GM18870 (cell line): ENCODE measurements around the gene CDON.

Experiments used
- ATAC-seq: cut with Tn5 transposase; IDR thresholded peaks from one replicate; pipeline ENCODE4 v1.9.1; 2021; ENCODE audit warnings: moderate library complexity; ENCODE audit not compliant: unreplicated experiment

The CDON gene

DNA sequence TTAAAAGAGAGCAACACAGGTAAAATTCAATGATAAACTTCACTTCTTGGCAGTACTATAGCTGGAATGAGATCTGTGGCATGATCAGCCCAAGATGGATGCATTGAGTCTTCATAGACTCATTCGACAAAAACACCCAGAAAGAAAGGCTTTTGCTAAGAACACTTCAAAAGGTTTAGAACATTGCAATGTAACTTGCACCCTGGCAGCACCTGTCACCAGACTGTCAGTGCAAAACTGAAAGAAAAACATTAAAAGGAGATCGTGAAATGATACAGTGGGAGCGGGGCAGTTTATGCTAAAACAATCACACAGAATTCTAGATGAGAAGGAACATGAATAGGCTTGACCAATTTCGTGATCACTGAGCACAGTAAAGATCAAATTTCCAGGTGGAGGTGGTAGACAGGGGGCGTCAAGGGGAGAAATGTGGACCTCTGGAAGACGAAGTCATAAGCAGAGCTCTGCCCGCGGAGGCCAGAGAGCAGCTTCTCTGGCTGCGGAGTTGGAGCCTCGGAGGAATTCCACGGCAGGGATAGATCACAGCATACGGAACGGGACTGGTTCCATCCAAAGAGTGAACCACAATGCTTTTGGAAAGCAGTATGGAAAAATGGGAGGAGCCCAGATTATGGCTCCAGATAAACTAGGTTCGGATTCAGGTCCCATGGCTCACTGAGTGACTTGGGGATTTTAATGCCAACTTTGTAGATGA is 104.9 kb downstream of the CDON start:
- ATAC-seq: no peak

GRCh38 chr11:125956391-125957134 is 106.1 kb downstream of the CDON start:
- ATAC-seq: no peak

- no peak for ATAC-seq
These were observed 106.8 kb downstream of the CDON start for GRCh38 chr11:125955856-125956255.

DNA sequence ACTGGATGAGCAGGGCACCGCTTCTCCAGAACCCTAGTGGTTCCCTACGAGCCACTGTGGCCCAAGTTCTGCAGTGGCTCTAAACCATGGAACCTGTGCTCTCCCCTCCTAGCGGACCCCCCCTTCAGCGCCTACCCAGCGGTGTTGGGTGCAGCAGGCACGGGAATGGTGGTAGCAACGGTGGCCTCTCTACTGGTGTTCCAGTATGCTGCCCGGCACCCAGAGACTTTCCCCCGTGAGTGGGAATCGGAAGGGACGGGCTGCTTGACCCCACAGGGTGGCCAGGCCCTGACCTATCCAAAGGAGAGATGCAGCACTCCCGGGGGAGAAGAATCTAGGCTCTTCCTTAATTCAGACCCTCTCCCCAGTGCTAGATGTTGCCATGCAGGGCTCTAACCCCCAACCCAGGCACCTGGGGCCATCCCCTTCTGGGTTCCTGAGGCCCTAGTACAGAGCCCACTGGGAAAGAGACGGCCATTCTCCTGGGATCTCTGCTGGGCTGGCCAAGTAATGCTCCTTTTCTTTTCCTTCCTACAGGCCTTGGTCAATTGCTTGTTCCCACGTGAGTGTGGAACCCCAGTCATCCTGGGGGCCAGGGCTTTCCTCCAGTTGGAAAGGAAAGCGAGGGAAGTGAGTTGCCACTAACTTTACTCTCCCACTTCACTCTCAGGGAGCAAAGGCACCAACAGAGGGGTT is 107.6 kb downstream of the CDON start:
- ATAC-seq: no peak

DNA sequence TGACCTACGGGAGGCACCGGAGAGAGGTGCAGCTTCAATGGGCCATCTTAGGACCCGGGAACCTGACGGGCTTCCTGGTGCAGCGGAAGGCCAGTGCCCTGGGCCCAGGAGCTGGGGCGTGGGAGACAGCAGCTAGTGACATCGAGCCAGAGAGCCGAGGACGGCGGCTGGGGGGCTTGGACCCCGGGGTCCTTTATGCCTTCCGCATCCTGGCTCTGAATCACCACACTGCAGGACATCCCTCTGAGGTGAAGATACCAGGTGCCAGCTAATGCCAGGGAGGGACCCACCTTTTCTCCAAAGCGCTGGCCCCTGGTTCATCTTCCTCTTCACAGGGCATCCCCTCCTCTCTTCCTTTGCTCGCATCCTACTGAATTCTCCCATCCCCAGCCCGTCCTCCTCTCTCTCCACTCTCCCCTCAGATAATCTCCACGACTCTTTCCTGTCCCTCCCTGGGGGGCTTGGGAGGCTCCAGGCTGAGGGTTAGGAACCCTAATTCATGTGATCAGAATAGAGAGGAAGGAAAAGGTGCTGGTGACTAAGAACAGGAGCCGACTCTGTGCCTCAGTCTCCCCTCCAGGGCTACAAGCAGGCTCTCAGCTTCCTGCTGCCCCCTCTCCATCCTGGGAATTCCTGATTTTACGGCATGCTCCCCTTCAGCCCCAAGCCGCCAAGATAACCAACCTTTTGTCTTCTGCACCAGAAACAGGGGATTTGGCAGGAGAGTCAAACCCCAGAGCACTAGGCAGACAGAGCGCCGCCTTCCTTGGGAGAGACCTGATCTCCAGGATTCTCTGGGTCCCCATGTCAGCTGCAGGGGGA is 108.3 kb downstream of the CDON start:
- no peak for ATAC-seq

DNA sequence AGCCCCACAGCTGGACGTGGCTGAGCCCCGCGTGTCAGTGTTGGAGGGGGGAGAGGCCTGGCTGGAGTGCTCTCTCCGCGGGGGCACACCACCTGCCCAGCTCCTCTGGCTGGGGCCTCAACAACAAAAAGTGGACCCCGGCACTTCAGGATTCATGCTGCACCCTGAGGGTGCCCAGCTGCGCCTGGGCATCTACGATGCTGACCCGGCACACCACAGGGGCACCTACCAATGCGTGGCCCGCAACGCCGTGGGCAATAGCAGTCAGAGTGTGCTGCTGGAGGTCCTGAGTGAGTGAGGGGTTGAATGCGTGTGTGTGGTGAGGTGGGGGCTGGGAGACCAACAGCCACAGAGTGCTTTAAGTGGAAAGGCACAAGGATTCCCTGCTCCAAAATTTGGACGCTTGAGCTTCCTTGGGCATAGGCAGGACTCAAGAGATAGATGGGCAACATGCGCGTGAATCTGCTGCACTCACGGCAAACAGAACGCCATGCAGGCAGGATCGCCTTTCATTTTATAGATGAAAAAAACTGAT is 109.2 kb downstream of the CDON start:
- no peak for ATAC-seq

- no peak for ATAC-seq
These were observed 109.7 kb downstream of the CDON start for GRCh38 chr11:125952973-125953372.

DNA sequence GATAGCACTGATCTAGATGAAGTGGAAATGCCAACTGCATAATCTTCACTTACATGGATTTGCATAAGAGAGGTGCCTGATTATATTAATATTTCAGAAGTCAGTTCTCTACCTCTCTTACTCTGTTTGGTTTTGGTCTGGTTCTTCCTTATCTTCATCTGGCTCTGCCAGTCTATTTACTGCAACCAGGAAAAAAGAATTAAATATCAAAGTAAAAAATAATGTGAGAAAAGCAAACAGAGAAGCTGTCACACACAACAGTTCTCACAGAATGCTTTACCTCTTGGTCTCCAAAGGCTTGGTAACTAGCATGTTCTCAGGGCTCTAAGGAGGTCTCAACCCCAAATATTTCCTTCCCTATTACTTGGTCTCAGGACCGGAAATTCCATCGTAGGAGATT is 110.1 kb downstream of the CDON start:
- no peak for ATAC-seq

DNA sequence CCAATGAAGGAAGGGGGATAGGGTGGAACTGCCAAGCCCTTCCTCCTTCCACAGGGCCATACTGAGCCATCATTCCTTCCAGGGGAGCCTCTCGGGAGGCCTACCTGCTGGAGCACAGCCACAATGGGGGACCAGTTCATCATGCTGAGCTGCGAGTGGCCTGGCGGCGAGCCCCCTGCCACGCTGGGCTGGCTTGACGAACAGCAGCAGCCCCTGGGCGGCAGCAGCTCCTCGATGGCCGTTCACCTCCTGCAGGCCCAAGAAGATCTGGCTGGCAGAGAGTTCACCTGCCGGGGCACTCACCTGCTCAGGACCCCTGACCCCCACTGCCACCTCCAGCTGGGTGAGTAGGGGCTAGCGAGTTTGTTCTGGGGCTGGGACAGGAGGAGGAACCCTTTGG is 110.9 kb downstream of the CDON start:
- no peak for ATAC-seq

DNA sequence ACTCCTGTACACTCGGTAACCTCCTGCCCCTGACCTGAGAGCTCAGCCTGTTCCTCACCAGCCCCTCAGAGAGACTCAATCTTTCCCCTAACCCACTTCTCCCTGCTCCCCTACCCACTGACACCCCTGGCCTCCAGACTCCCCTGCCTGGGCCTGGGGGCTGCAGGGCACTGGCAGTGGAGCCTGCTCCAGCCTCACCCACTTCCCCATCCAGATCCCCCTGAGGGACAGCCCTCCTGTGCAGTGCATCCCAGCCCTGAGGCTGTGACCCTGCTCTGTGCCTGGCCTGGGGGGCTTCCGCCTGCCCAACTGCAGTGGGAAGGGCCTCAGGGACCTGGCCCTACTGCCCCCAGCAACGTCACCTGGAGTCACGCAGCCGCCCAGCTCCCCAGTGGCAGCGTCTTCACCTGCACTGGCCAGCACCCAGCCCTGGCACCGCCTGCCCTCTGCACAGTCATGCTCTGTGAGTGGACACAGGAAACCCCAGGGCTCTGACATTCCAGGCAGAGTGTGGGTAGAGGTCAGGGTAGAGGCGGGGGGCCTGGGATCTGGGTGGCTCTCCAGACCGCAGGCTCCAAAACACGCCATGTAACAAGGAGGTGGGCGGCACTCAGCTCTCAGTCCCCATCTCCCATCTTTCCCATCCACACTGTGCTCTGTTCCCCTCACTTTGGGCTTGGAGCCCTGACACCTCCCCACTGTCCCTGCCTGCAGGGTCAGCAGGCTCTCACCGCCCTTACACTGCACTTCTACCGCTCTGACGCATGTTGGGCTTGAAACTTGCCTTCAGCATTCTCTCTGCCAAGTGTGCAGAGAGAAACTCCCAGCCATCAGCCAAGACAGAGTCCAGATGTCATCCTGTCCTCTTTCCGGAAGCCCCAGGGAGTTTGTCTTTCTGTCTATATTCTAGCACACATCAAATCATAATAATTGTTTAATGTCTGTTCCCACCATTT is 111.7 kb downstream of the CDON start:
- ATAC-seq: no peak

DNA sequence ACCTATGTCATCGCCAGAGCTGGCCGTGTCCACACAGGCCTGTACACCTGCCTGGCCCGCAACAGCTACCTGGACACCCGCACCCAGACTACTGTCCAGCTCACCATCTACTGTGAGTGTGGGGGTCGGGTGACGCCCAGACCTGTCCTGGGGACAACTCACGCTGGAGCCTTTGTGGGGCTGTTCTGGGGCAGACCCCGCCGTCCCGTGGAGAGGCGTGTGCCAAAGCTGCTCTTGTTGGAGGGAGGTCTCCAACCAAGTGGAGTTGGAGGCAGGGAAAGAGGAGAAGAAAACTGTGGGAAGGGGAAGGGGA is 112.5 kb downstream of the CDON start:
- ATAC-seq: no peak

GRCh38 chr11:125949271-125950177 is 113.1 kb downstream of the CDON start:
- ATAC-seq: no peak

DNA sequence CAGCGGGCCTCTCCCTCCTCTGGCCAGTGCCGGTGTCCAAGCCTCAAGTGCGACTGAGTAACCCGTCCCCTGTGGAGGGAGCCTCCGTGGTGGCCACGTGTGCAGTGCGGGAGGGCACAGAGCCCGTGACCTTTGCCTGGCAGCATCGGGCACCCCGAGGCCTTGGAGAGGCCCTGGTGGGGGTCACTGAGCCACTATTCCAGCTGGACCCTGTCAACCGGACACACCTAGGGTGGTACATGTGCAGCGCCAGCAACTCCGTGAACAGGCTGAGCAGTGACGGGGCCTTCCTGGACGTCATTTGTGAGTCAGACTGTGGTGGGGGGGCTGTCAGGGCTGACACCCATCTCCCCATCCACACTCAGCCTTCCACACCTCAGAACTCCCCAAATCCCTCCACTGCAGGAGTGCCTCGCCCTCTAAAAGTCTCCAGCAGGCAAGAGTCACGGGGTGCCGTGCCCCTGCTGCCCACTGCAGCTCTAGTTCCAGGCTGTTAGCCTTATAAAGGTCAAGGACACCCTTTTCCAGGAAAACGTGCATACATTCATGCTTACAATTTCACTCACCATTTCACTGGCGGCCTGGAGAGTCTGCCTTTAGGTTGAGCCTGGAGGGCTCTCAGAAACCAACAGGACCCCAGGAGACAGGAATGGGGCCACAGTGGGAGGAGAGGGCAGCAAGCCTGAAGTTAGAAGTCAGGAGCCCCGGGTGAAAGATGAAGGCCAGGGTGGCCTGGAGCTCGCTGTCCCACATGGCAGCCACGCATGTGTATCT is 114.2 kb downstream of the CDON start:
- ATAC-seq: no peak

DNA sequence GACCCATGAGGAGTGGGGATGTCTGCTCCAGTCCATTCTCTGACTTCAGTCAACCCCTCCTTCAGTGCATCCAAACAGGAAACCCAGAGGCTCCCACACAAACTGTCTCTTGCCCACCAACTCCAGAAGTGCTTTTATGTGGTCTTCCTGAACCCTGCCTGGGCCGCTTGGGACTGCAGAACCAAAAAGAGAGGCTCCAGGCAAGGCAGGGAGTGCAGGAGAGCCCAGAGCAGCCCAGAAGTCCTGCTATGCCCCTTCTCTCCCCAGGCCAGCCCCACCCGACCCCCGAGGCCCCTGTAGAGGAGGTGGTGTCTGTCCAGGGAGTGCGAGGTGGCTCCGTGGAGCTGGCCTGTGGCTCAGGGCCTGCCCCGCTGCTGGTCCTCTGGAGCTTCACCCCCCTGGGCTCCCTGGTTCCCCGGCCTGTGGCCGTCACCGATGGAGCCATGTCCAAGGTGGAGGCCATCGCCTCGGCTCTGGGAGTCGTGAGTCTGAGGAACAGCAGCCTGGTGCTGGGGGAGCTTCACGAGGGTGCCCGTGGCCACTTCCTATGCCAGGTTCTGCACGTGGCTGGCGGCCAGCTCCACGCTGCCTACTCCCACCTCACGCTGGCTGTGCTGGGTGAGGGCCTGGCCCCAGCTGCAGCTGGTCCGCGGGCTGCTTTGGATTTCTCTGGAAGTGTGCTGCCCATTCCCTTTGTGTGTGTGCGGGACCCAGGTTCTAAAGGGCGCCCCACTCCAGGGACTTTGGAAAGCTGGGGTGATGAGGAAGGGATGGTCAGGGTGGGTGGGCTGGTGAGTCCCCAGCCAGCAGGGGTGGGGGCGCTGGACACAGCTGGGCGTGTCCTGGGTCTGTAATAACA is 115.0 kb downstream of the CDON start:
- no peak for ATAC-seq

- ATAC-seq: no peak
These were observed 115.8 kb downstream of the CDON start for GRCh38 chr11:125946712-125947418.

DNA sequence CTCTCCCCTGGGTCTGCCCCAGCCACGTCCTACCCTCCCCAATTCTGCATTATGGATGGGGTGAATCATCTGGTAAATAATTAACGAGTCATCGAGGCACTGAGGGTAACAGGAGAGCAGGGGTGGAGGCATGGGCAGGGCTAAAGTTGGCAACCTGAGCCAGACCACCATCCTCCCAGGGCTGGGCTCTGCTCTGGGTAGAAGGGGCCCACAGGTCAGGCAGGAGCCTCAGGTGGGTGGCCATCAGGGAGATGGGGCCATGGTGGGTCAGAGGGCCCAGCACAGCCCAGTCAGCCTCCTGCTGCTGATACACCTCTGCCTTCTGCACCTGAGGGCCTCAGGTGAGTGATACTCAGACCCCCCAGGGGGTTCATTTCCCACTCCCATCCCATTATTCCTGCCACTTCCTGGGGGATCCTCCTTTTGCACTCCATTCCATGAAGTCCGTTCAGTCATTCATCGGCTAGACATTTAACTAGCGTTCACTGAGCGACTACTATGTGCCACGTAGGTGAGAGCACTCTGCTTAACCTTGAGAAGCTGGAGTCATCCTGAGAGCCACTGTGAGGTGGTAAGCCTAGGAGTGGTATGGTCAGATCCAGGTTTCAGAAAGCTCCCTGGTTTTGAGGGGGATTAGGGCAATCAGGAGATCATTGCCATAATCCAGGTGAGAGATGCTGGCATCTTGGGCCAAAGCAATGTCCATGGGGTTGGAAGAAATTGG is 116.7 kb downstream of the CDON start, which contains the start of gene VSIG10L2:
Gene VSIG10L2, plus strand, starts transcription at position 248 of the 724 bp plus-strand sequence. Its CDS starts 12 bp downstream, at position 260.
- no peak for ATAC-seq
